NCI-H146 (cell line): Measurements from ENCODE around the gene KCTD19.
"Not testable (repeated sequence)": the region's sequence is repeated elsewhere in the genome, so short reads cannot be mapped to it uniquely, and the experiment has no call there.

Experiments
- DNase-seq: peaks from one replicate; lab custom pipeline; 2025; lab: John Stamatoyannopoulos, UW

Gene KCTD19

DNA sequence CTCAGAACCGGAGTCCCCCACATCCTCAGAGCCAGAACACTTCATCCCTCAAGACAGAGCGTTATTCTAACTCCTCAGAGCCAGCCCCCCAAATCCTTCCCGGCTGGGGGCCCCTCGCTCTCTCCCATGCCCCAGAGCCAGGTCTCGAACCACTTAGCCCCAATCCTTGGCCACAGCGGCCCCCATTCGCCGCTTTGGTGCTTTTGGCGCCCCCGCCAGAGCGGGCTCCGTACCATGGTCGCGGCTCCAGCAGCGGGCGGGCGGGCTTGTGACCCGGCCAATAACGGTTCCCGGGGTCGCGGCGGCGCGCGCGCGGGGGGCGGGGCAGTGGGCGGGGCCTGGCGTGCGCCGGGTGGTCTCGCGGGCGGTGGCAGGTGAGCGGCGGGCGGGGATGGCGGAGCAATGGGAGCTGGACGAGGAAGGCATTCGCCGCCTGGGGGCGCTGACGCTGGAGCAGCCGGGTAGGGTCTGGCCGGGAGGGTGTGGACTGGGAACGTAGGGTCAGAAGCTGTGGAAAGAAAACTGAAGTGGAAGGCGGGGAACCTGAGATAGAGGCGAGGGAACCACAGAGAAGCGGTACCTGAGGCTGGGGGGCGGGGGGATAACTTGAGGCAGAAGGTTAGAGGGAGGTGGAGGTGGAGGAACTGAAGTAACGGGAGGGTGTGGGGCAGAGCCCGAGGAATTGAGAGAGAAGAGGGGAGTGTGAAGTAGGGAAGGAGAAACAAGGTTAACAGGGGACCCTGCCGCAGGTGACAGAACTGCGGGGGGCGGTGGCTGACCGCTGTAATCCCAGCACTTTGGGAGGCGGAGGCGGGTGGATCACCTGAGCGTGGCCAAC lies at the start of gene KCTD19, which contains the start of gene LRRC36:
KCTD19 (minus strand) TSS at position 270 of the 838 bp plus-strand sequence; CDS start at position 236, 34 bp downstream.
LRRC36 (plus strand) TSS at position 344 of the 838 bp plus-strand sequence; CDS start at position 392, 48 bp downstream.
- peak; percentile 83 for DNase-seq

GRCh38 chr16:67376012-67376411 lies 49.5 kb upstream of the KCTD19 start:
- not testable (repeated sequence) for DNase-seq

- peak; percentile 38 for DNase-seq
Observed at GRCh38 chr16:67372664-67373063, 46.1 kb upstream of the KCTD19 start.

DNA sequence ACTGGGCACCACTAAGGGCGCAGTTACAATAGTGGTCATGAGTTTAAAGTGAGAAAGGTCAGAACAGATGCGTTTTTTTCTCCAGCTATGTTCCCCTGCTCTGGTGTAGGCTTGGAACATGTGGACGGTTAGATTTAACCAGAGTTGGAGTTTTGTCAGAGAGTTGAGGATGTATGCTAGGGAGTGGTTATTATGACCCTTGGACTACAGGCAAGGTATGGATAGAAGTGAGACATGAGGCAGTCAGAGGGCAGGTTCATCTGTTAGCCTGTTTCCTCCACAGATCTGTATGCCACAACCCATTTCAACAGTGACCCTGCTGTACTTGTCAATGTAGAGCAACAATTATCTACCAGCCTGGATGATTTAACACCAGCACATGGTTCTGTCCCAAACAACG lies 44.1 kb upstream of the KCTD19 start:
- no peak for DNase-seq

GRCh38 chr16:67364600-67365235 lies 38.2 kb upstream of the KCTD19 start:
- no peak for DNase-seq

GRCh38 chr16:67361038-67361437 lies 34.5 kb upstream of the KCTD19 start:
- DNase-seq = no peak

- not testable (repeated sequence) for DNase-seq
Observed at GRCh38 chr16:67359540-67360269, 33.2 kb upstream of the KCTD19 start.

DNA sequence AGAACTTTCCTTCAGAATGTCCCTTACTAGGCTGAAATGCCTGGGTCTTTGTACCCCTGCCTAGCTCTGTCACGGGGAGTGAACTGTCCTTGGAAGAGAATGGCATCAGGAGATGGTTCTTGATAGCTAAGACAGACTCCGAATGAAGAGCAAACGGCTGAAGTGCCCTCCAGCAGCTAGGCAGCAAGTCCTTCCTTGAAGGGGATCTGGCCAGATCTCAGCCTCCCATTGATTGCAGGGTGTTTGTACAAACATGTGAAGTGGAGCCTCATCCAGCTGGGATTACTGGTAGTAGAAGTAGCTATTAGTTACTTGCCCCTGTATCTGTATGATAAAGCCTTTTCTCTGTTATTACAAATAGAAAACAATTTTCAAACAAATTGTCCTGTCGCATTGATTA lies 31.0 kb upstream of the KCTD19 start:
- DNase-seq = peak; percentile 6

DNA sequence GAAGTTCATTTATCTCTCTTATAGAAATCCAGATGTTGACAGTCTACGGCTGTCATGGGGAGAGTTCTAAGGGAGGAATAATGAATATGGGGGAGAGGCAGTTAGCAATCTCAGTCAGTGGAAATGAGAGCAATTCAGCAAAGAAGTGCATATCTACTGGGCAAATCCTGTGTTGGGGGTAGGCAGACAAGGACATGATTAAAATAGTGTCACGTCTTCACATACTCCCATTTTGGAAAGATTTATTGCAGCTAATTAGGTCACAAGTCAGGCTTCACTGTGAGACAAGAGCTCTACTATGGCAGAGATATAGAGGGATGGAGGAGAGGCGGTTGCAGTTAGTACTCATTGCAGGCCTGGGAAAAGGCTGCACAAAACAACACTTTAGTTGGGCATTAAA lies 29.9 kb upstream of the KCTD19 start:
- DNase-seq = no peak

- DNase-seq = not testable (repeated sequence)
Observed at GRCh38 chr16:67352463-67352862, 25.9 kb upstream of the KCTD19 start.

GRCh38 chr16:67350324-67350723 lies 23.8 kb upstream of the KCTD19 start:
- no peak for DNase-seq

- DNase-seq = peak; percentile 58
Observed at GRCh38 chr16:67349172-67349571, 22.6 kb upstream of the KCTD19 start.

DNA sequence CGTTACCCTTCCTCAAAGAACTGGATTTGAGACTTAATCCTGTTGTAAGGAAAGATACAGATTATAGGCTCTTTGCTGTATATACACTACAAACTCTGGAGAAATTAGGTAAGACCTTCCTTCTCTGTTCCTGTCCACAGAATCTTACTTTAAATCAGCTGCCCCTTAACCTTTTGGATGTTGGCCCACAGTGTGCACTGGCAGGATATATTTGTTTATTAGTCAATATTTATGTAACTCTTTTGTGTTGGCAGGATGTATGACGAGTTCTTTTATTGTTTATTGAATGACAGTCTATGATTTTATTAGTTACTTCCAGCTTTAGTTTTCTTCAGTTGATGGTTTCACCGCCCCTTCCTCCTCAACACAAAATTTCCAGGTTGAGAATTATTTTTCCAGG lies 19.8 kb upstream of the KCTD19 start:
- no peak for DNase-seq

- DNase-seq = no peak
Observed at GRCh38 chr16:67345401-67345800, 18.9 kb upstream of the KCTD19 start.

GRCh38 chr16:67342616-67343015 lies 16.1 kb upstream of the KCTD19 start:
- no peak for DNase-seq

DNA sequence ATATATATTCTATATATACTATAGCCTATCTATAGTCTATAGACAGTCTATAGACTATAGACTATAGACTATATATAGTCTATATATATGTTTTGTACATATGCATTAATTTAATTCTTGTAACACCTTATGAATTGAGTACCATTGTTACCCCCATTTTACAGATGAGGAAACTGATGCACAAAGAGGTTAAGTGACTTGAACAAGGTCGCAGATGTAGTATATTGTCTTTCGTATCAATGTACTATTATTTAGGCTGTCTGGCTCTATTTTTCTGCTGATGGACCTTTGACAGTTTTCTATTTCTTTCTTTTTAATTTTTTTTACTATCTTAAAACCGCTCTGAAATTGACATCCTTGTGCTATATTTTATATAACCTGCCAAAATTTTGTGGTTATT lies 14.7 kb upstream of the KCTD19 start:
- DNase-seq = no peak

DNA sequence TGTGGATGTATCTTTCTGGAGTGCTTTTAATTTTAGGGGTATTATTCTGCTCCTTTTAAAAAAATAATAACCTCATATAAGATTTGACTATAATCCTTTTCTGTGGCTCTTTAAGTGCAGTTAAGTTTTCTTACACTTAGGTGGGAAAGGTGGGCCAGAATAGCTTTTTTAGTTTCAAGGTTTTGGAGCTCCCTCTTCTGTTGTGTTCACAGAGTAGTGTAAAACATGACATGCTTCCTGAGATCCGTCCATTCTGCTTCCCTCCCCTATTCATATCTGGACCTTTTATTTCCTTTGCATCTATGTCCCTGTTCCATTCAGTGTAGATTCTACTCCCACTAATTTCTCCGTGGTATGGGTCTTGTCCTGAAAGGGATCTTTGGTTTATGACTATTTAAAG lies 12.9 kb upstream of the KCTD19 start:
- no peak for DNase-seq

- DNase-seq = no peak
Observed at GRCh38 chr16:67336648-67337047, 10.1 kb upstream of the KCTD19 start.

DNA sequence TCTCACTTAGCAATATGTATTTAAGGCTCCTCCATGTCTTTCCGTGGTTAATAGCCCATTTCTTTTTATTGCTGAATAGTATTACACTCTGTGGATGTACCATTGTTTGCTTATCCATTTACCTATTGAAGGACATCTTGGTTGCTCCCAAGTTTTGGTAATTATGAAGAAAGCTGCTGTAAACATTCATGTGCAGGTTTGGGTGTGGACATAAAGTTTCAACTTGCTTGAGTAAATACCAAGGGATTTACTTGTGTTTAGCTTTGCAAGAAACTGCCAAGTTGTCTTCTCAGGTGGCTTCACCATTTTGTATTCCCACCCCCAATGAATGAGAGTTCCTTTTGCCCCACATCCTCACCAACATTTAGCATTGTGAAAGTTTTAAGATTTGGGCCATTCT lies 9.6 kb upstream of the KCTD19 start:
- DNase-seq = no peak

GRCh38 chr16:67333315-67333714 lies 6.8 kb upstream of the KCTD19 start:
- DNase-seq = no peak

DNA sequence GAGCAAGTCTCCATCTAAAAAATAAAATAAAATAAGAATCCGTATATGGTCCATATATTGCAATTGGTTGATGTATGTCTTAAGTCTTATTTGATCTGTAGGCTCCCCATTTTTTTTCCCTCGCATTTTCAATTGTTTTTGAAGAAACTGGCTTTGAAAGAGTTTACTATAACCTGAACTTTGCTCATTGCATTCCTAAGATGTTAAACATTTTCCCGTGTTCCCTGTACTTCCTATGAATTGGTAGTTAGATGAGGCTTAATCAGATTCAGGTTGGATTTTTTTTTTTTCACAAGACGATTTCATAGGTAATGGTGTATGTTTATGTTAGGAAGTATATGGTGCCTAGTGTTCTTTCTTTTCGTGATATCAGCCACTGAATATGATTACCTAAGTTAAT lies 3.4 kb upstream of the KCTD19 start:
- no peak for DNase-seq

- no peak for DNase-seq
Observed at GRCh38 chr16:67327743-67328142, 1.2 kb upstream of the KCTD19 start.

DNA sequence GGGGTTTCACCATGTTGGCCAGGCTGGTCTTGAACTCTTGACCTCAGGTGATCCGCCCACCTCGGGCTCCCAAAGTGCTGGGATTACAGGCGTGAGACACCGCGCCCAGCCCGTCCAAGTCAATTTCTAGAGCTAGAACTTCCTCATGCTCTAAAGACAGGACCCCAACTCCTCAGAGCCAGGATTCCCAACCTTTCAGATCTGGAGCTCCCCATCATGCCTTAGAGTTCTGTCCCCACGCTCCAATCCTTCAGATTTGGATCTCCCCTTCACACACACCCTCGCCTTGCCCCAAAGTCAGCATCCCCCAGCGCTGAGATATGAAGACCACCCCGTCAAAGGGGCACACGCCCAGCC lies 448 bp downstream of the KCTD19 start:
- DNase-seq = no peak
